H9 (cell line): ENCODE measurements around the gene SLCO2A1. TPM values are rescaled to one million over a fixed set of nuclear protein-coding genes. Genes with fewer than 3 reads are reported as not detected.

Source experiments
- DNase-seq: peaks from one replicate; pipeline ENCODE4 v3.0.0-alpha.2; 2017
- H2AFZ ChIP-seq: one replicate; pipeline ENCODE4 v1.6.1; 2013; ENCODE audit warnings: mild to moderate bottlenecking, low read length, control low read depth, moderate library complexity
- H2AK5ac ChIP-seq: 2 replicates; pipeline ENCODE4 v1.6.1; 2013; ENCODE audit warnings: low read length, control low read depth, mixed read lengths; ENCODE audit not compliant: insufficient read length
- H2BK120ac ChIP-seq: one replicate; pipeline ENCODE4 v1.6.1; 2013; ENCODE audit warnings: low read depth, mild to moderate bottlenecking, low read length, control low read depth, inconsistent platforms; ENCODE audit not compliant: poor library complexity, severe bottlenecking
- H2BK12ac ChIP-seq: 2 replicates; pipeline ENCODE4 v1.6.1; 2013; ENCODE audit warnings: low read length, control low read depth, mixed read lengths, low read depth; ENCODE audit not compliant: insufficient read length
- H2BK15ac ChIP-seq: 2 replicates; pipeline ENCODE4 v1.6.1; 2013; ENCODE audit warnings: low read depth, low read length, control low read depth
- H2BK20ac ChIP-seq: one replicate; pipeline ENCODE4 v1.6.1; 2013; ENCODE audit warnings: low read depth, mild to moderate bottlenecking, low read length, control low read depth, inconsistent platforms; ENCODE audit not compliant: poor library complexity, severe bottlenecking
- H2BK5ac ChIP-seq: 2 replicates; pipeline ENCODE4 v1.6.1; 2013; ENCODE audit warnings: low read length, control low read depth, mixed read lengths; ENCODE audit not compliant: insufficient read length
- H3K14ac ChIP-seq: 2 replicates; pipeline ENCODE4 v1.6.1; 2013; ENCODE audit warnings: low read length, control low read depth; ENCODE audit not compliant: insufficient read depth
- H3K18ac ChIP-seq: 2 replicates; pipeline ENCODE4 v1.6.1; 2013; ENCODE audit warnings: low read depth, mild to moderate bottlenecking, mixed read lengths, low read length, control low read depth; ENCODE audit not compliant: insufficient read length
- H3K23ac ChIP-seq: 2 replicates; pipeline ENCODE4 v1.6.1; 2013; ENCODE audit warnings: low read length, control low read depth, mixed read lengths, low read depth; ENCODE audit not compliant: insufficient read length
- H3K23me2 ChIP-seq: 2 replicates; pipeline ENCODE4 v1.6.1; 2013; ENCODE audit warnings: low read depth, mild to moderate bottlenecking, mixed read lengths, low read length, control low read depth; ENCODE audit not compliant: insufficient read length, poor library complexity, severe bottlenecking
- H3K27ac ChIP-seq: 2 replicates; pipeline ENCODE4 v1.5.1; 2013; ENCODE audit warnings: low read length, control low read depth, mixed read lengths, low read depth; ENCODE audit not compliant: insufficient read length
- H3K27me3 ChIP-seq: 2 replicates; pipeline ENCODE4 v1.6.1; 2013; ENCODE audit warnings: low read length, control low read depth, inconsistent platforms; ENCODE audit not compliant: insufficient read depth
- H3K4ac ChIP-seq: 2 replicates; pipeline ENCODE4 v1.6.1; 2013; ENCODE audit warnings: low read depth, mild to moderate bottlenecking, control low read depth, inconsistent platforms, low read length, moderate library complexity
- H3K4me1 ChIP-seq: 2 replicates; pipeline ENCODE4 v1.6.1; 2013; ENCODE audit warnings: low read length, control low read depth, inconsistent platforms; ENCODE audit not compliant: insufficient read depth
- H3K4me2 ChIP-seq: 2 replicates; pipeline ENCODE4 v1.6.1; 2013; ENCODE audit warnings: low read length, control low read depth, mixed read lengths; ENCODE audit not compliant: insufficient read length, insufficient read depth
- H3K56ac ChIP-seq: 2 replicates; pipeline ENCODE4 v1.6.1; 2013; ENCODE audit warnings: low read depth, mild to moderate bottlenecking, mixed read lengths, low read length, control low read depth; ENCODE audit not compliant: insufficient read length
- H3K79me1 ChIP-seq: 2 replicates; pipeline ENCODE4 v1.6.1; 2013; ENCODE audit warnings: low read depth, mild to moderate bottlenecking, moderate library complexity, low read length, control low read depth, inconsistent platforms; ENCODE audit not compliant: insufficient read depth, poor library complexity, severe bottlenecking
- H3K79me2 ChIP-seq: 2 replicates; pipeline ENCODE4 v1.6.1; 2013; ENCODE audit warnings: low read length, control low read depth, inconsistent platforms; ENCODE audit not compliant: insufficient read depth
- H3K9ac ChIP-seq: 2 replicates; pipeline ENCODE4 v1.6.1; 2013; ENCODE audit warnings: low read length, control low read depth, mixed read lengths; ENCODE audit not compliant: insufficient read length; ENCODE audit errors: extremely low read depth
- H3K9me3 ChIP-seq: one replicate; pipeline ENCODE4 v1.6.1; 2013; ENCODE audit warnings: low read depth, low read length, inconsistent platforms; ENCODE audit not compliant: control insufficient read depth
- H3T11ph ChIP-seq: one replicate; pipeline ENCODE4 v1.6.1; 2013; ENCODE audit warnings: mild to moderate bottlenecking, low read length, control low read depth, inconsistent platforms
- H4K20me1 ChIP-seq: one replicate; pipeline ENCODE4 v1.6.1; 2013; ENCODE audit not compliant: control insufficient read depth, insufficient read length, insufficient read depth
- H4K5ac ChIP-seq: 2 replicates; pipeline ENCODE4 v1.6.1; 2013; ENCODE audit warnings: low read depth, mild to moderate bottlenecking, mixed read lengths, low read length, control low read depth; ENCODE audit not compliant: insufficient read length
- H4K8ac ChIP-seq: replicated peaks from 2 replicates; pipeline ENCODE4 v1.6.1; 2013; ENCODE audit warnings: low read length, control low read depth, mixed read lengths, low read depth; ENCODE audit not compliant: insufficient read length
- H4K91ac ChIP-seq: 2 replicates; pipeline ENCODE4 v1.6.1; 2013; ENCODE audit warnings: low read depth, mild to moderate bottlenecking, moderate library complexity, mixed read lengths, low read length, control low read depth; ENCODE audit not compliant: insufficient read length
- H3K27ac Mint-ChIP-seq, 3 experiments: 2 replicates in 2 of 3; 3 replicates in 1 of 3; pipeline ENCODE4 v1.8.0; 2020 to 2021; ENCODE audit warnings: mixed read lengths in 3 of 3, mild to moderate bottlenecking in 1 of 3, moderate library complexity in 1 of 3
- H3K27me3 Mint-ChIP-seq: 2 replicates; pipeline ENCODE4 v1.8.0; 2021; ENCODE audit warnings: low read depth, mild to moderate bottlenecking, moderate library complexity, mixed read lengths
- H3K36me3 Mint-ChIP-seq, 3 experiments: 2 replicates in 2 of 3; 3 replicates in 1 of 3; pipeline ENCODE4 v1.8.0; 2020 to 2021; ENCODE audit warnings: low read depth in 3 of 3, mixed read lengths in 3 of 3; ENCODE audit not compliant: insufficient read depth in 1 of 3
- H3K4me1 Mint-ChIP-seq, 2 experiments: 2 replicates each; pipeline ENCODE4 v1.8.0; 2020; ENCODE audit warnings: mixed read lengths in 2 of 2
- H3K4me3 Mint-ChIP-seq, 2 experiments: 2 replicates in 1 of 2; 3 replicates in 1 of 2; pipeline ENCODE4 v1.8.0; 2020 to 2021; ENCODE audit warnings: mild to moderate bottlenecking in 2 of 2, mixed read lengths in 2 of 2, moderate library complexity in 1 of 2
- H3K9me3 Mint-ChIP-seq, 2 experiments: 2 replicates in 1 of 2; 3 replicates in 1 of 2; pipeline ENCODE4 v1.8.0; 2020; ENCODE audit warnings: mild to moderate bottlenecking in 2 of 2, mixed read lengths in 2 of 2, moderate library complexity in 1 of 2
- CTCF ChIP-seq: fragments of 200-600 bp; sonication (generic); conservative IDR thresholded peaks from 3 replicates; pipeline ENCODE4 v1.8.0; 2021; ENCODE audit warnings: antibody characterized with exemption, mild to moderate bottlenecking
- WGBS: extraction: QIAGEN DNeasy Blood & Tissue Kit; methylation state at CpG from one replicate; pipeline ENCODE4 v1.1.7; 2013; ENCODE audit warnings: missing lambda C conversion rate, low lambda C conversion rate, mixed read lengths; ENCODE audit not compliant: insufficient read length; ENCODE audit errors: extremely low coverage; 5-methylcytosine and 5-hydroxymethylcytosine counted together
- total RNA-seq: library from RNA; stranded (reverse); gene quantifications from 2 replicates; pipeline ENCODE4 v1.2.1, GENCODE V29; 2021

SLCO2A1 gene
- total RNA-seq, 1 experiment from 2014 or later = 0.98 TPM

DNA sequence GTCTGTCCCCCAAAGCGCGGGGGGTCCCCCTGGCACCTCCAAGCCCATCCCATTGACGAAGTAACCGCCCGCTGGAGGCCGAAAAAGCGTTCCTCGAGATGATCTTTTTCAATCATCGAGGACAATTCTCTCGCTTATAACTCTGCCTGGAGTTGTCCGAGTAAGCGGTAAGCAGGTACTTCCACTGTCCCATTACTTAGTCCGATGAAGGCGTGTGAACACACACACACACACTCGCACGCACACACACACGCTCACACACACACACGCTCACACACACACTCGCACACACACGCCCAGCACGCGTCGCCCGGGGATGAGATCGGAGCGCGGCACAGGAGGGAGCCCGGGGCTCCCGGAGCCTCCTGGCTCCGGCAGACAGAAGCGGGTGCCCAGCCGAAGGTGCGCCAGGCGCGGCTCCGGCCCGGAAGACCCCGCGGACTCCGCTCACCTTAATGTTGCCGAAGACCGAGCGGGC is 430 bp downstream of the SLCO2A1 start:
- H2BK20ac ChIP-seq = no peak overlapping the region
- H3K4me2 ChIP-seq = peak overlapping the region; percentile 96
- H4K91ac ChIP-seq = no peak overlapping the region
- peaks cover 78% of the 10 kb centered on the region for H3K27me3 Mint-ChIP-seq
- peak overlapping the region; percentile 73 to 94 for H3K4me3 Mint-ChIP-seq
- no peak overlapping the region for H2BK5ac ChIP-seq
- peaks cover 0 to 2% (median 0%) of the 10 kb centered on the region in 3 experiments; a peak in 1 of 7 replicates for H3K36me3 Mint-ChIP-seq
- no peak overlapping the region for H3K27ac ChIP-seq
- no peak overlapping the region for H2AFZ ChIP-seq
- no peak overlapping the region for H3K18ac ChIP-seq
- no peak overlapping the region for H3K23ac ChIP-seq
- no peak overlapping the region for H3T11ph ChIP-seq
- H3K4ac ChIP-seq = no peak overlapping the region
- no peaks in the 10 kb centered on the region for H3K9me3 ChIP-seq
- peak; percentile 46 for DNase-seq
- no peaks in the 10 kb centered on the region for H3K79me1 ChIP-seq
- peak overlapping the region; percentile 25 for H3K9ac ChIP-seq
- no peak overlapping the region for H4K8ac ChIP-seq
- H3K9me3 Mint-ChIP-seq = peaks cover 0 to 2% of the 10 kb centered on the region in 2 experiments; a peak in 3 of 5 replicates
- no peak overlapping the region for H3K14ac ChIP-seq
- H4K20me1 ChIP-seq = no peaks in the 10 kb centered on the region
- H4K5ac ChIP-seq = no peak overlapping the region
- no peak overlapping the region for H2BK120ac ChIP-seq
- no CpG with 5 or more reads among the region's 43 CpGs for WGBS
- no peak overlapping the region for H2BK15ac ChIP-seq
- H3K79me2 ChIP-seq = no peaks in the 10 kb centered on the region
- no peaks in the 10 kb centered on the region for H3K4me1 ChIP-seq
- H3K27me3 ChIP-seq = peaks cover 27% of the 10 kb centered on the region
- H3K27ac Mint-ChIP-seq = no peak overlapping the region
- peaks cover 14 to 15% of the 10 kb centered on the region in 2 experiments for H3K4me1 Mint-ChIP-seq
- no peak overlapping the region for H3K56ac ChIP-seq
- H2AK5ac ChIP-seq = no peak overlapping the region
- TF ChIP-seq CTCF = no peak
- H3K23me2 ChIP-seq = peaks cover 12% of the 10 kb centered on the region
- H2BK12ac ChIP-seq = no peak overlapping the region
